HCT116 (cell line): ENCODE results near the gene HPS1. TPM values are rescaled to one million over a fixed set of nuclear protein-coding genes. Genes with fewer than 3 reads are reported as not detected.

Source experiments
- ATAC-seq: fragments of 200-7000 bp; cut with Tn5 transposase; 2 replicates; pipeline ENCODE4 v1.9.1; 2020; ENCODE audit warnings: mild to moderate bottlenecking, moderate library complexity
- BruUV-seq: library from RNA; stranded (reverse); fragments of 400-500 nt; replicated peaks from 2 replicates; lab custom pipeline; 2021; lab: Mats Ljungman, UMichigan
- CTCF ChIA-PET: fragments of 300-600 bp; sonication (Branson Sonifier 250); formaldehyde crosslinking; loops from one replicate; lab custom pipeline; 2021; ENCODE audit warnings: antibody characterized with exemption; lab: Charles Lee
- POLR2A ChIA-PET: fragments of 300-600, 350-600 bp; sonication (Branson Sonifier 250); formaldehyde crosslinking; loops from one replicate; lab custom pipeline; 2021; ENCODE audit warnings: antibody characterized with exemption; lab: Charles Lee
- RAD21 ChIA-PET, 2 experiments: fragments of 300-600 bp; sonication (Branson Sonifier 250); formaldehyde crosslinking; loops; one replicate each; lab custom pipeline; 2023; ENCODE audit warnings: low total read pairs in 2 of 2; ENCODE audit not compliant: uncharacterized antibody in 2 of 2, unreplicated experiment in 2 of 2, low non-redundant PET in 1 of 2; lab: Charles Lee
- DNase-seq: peaks from one replicate; pipeline ENCODE4 v3.0.0-alpha.2; 2010; ENCODE audit warnings: low read depth, low spot score
- H2AFZ ChIP-seq: fragments of 200-600 bp; shearing (Covaris generic), sonication (generic); 2 replicates; pipeline ENCODE4 v1.6.1; 2017; ENCODE audit warnings: low read depth, mixed run types, mixed read lengths, antibody characterized with exemption, low read length; ENCODE audit not compliant: poor library complexity, severe bottlenecking
- H3K27ac ChIP-seq: 2 replicates; pipeline ENCODE4 v1.5.1; 2012; ENCODE audit warnings: low read depth, low read length
- H3K27me3 ChIP-seq: fragments of 200-600 bp; sonication (generic); 2 replicates; pipeline ENCODE4 v1.6.1; 2016; ENCODE audit warnings: mixed run types, low read length, mixed read lengths; ENCODE audit not compliant: insufficient read depth
- H3K36me3 ChIP-seq, 2 experiments: fragments of 200-500 bp in 1 of 2; fragments of 200-600 bp in 1 of 2; sonication (Bioruptor generic) in 1 of 2; sonication (generic) in 1 of 2; 2 replicates each; pipeline versions ENCODE4 v1.5.1 to v1.6.1; 2014 to 2016; ENCODE audit warnings: low read length in 2 of 2, inconsistent platforms in 1 of 2, mixed read lengths in 1 of 2, mixed run types in 1 of 2; ENCODE audit not compliant: insufficient read depth in 2 of 2, control insufficient read depth in 1 of 2
- H3K4me1 ChIP-seq, 2 experiments: fragments of 200-600 bp in 1 of 2; sonication (generic) in 1 of 2; 2 replicates each; pipeline versions ENCODE4 v1.5.1 to v1.6.1; 2012 to 2017; ENCODE audit warnings: low read length in 2 of 2, inconsistent platforms in 1 of 2, mild to moderate bottlenecking in 1 of 2, mixed read lengths in 1 of 2, mixed run types in 1 of 2, moderate library complexity in 1 of 2; ENCODE audit not compliant: insufficient read depth in 2 of 2, control insufficient read depth in 1 of 2
- H3K4me2 ChIP-seq: fragments of 200-600 bp; sonication (generic); 2 replicates; pipeline ENCODE4 v1.6.1; 2017; ENCODE audit warnings: mixed run types, low read length, mixed read lengths
- H3K4me3 ChIP-seq, 2 experiments: fragments of 200-600 bp in 1 of 2; sonication (generic) in 1 of 2; replicated peaks in 1 of 2; 2 replicates each; pipeline ENCODE4 v1.5.1; 2011 to 2016; ENCODE audit warnings: low read length in 2 of 2, control low read depth in 1 of 2, low read depth in 1 of 2, mild to moderate bottlenecking in 1 of 2, mixed read lengths in 1 of 2, mixed run types in 1 of 2
- H3K79me2 ChIP-seq: fragments of 200-600 bp; sonication (generic); 2 replicates; pipeline ENCODE4 v1.6.1; 2017; ENCODE audit warnings: mild to moderate bottlenecking, mixed run types, low read length, moderate library complexity, mixed read lengths; ENCODE audit not compliant: insufficient read depth
- H3K9ac ChIP-seq: fragments of 200-600 bp; sonication (generic); 2 replicates; pipeline ENCODE4 v1.6.1; 2016; ENCODE audit warnings: low read length, mixed read lengths
- H3K9me2 ChIP-seq: fragments of 200-600 bp; sonication (generic), shearing (Covaris generic); 2 replicates; pipeline ENCODE4 v1.6.1; 2017; ENCODE audit warnings: mixed run types, mild to moderate bottlenecking, moderate library complexity; ENCODE audit not compliant: insufficient read depth
- H3K9me3 ChIP-seq, 2 experiments: fragments of 200-500 bp in 1 of 2; fragments of 200-600 bp in 1 of 2; sonication (Bioruptor generic) in 1 of 2; sonication (generic) in 1 of 2; 2 replicates each; pipeline ENCODE4 v1.6.1; 2014 to 2017; ENCODE audit warnings: low read length in 2 of 2, mixed read lengths in 2 of 2, inconsistent platforms in 1 of 2, low read depth in 1 of 2, mild to moderate bottlenecking in 1 of 2, mixed run types in 1 of 2, moderate library complexity in 1 of 2; ENCODE audit not compliant: control insufficient read depth in 1 of 2, insufficient read depth in 1 of 2
- H4K20me1 ChIP-seq: fragments of 200-600 bp; sonication (generic), shearing (Covaris generic); 2 replicates; pipeline ENCODE4 v1.6.1; 2017; ENCODE audit warnings: mixed run types, mild to moderate bottlenecking, moderate library complexity; ENCODE audit not compliant: insufficient read depth
- ATF3 ChIP-seq: IDR thresholded peaks from 2 replicates; pipeline ENCODE4 v1.6.1; 2012
- CTCF ChIP-seq, 3 experiments: fragments of 200-600 bp in 1 of 3; sonication (generic) in 1 of 3; IDR thresholded peaks in 2 of 3; conservative IDR thresholded peaks in 1 of 3; 2 replicates each; pipeline ENCODE4 v1.5.1; 2012 to 2017; ENCODE audit warnings: low read depth in 2 of 3, low read length in 2 of 3, antibody characterized with exemption in 1 of 3, borderline replicate concordance in 1 of 3, control low read depth in 1 of 3, mild to moderate bottlenecking in 1 of 3, mixed read lengths in 1 of 3, mixed run types in 1 of 3, moderate library complexity in 1 of 3; ENCODE audit not compliant: insufficient read depth in 1 of 3
- EGR1 ChIP-seq: IDR thresholded peaks from 2 replicates; pipeline ENCODE4 v1.6.1; 2012; ENCODE audit warnings: low read depth
- EZH2 ChIP-seq: fragments of 200-600 bp; sonication (generic); IDR thresholded peaks from 2 replicates; pipeline ENCODE4 v1.6.1; 2017; ENCODE audit warnings: antibody characterized with exemption, mixed run types
- EZH2phosphoT487 ChIP-seq: fragments of 200-600 bp; IDR thresholded peaks from 2 replicates; pipeline ENCODE4 v1.6.1; 2018; ENCODE audit warnings: antibody characterized with exemption, borderline replicate concordance
- FOSL1 ChIP-seq: IDR thresholded peaks from 2 replicates; pipeline ENCODE4 v1.6.1; 2012; ENCODE audit warnings: low read depth
- MAX ChIP-seq: IDR thresholded peaks from 2 replicates; pipeline ENCODE4 v1.6.1; 2012
- RAD21 ChIP-seq: IDR thresholded peaks from 2 replicates; pipeline ENCODE4 v1.6.1; 2012; ENCODE audit warnings: low read depth, mild to moderate bottlenecking
- SIN3A ChIP-seq: IDR thresholded peaks from 2 replicates; pipeline ENCODE4 v1.6.1; 2012; ENCODE audit warnings: low read depth
- YY1 ChIP-seq: IDR thresholded peaks from 2 replicates; pipeline ENCODE4 v1.6.1; 2011; ENCODE audit warnings: low read length, low read depth, moderate library complexity, mild to moderate bottlenecking; ENCODE audit not compliant: insufficient replicate concordance; ENCODE audit errors: extremely low read depth
- ZFX ChIP-seq: fragments of 450-650 bp; IDR thresholded peaks from 2 replicates; pipeline ENCODE4 v1.6.1; 2017
- intact Hi-C: fragments of 100-400 bp; cut with micrococcal nuclease; formaldehyde crosslinking; loops from 2 replicates; pipeline ENCODE4 v1.10.0; 2022
- total RNA-seq: library from RNA; stranded (reverse); gene quantifications from one replicate; pipeline ENCODE4 v1.2.1, GENCODE V29; 2021; ENCODE audit not compliant: unreplicated experiment

The HPS1 gene
- total RNA-seq, 1 experiment from 2014 or later, result 64.3 TPM

- no peak for TF ChIP-seq YY1
- TF ChIP-seq ZFX, result no peak
- TF ChIP-seq EZH2, result no peak
- no peak for TF ChIP-seq EGR1
- no peak for TF ChIP-seq EZH2phosphoT487
- TF ChIP-seq FOSL1, result no peak
- TF ChIP-seq RAD21, result no peak
- no peak for TF ChIP-seq ATF3
- no peak for TF ChIP-seq SIN3A
- no peak for TF ChIP-seq MAX
- TF ChIP-seq, all 23 proteins: peak for 0
These were observed 50.4 kb downstream of the HPS1 start (continued) for GRCh38 chr10:98396096-98397063.

GRCh38 chr10:98394851-98395440 lies 51.8 kb downstream of the HPS1 start:
- BruUV-seq, result no TSS peak
- Histone ChIP-seq H3K4me2 (no peak overlapping the region), H3K27ac (no peak overlapping the region), H3K9ac (no peak overlapping the region), H3K79me2 (no peaks in the 10 kb centered on the region), H3K9me3 (no peaks in the 10 kb centered on the region), H3K36me3 (no peaks in the 10 kb centered on the region), H3K4me3 (no peak overlapping the region), H4K20me1 (no peaks in the 10 kb centered on the region), H3K4me1 (no peaks in the 10 kb centered on the region), H2AFZ (no peak overlapping the region), H3K27me3 (no peaks in the 10 kb centered on the region), H3K9me2 (no peaks in the 10 kb centered on the region)
- TF ChIP-seq RAD21 (no peak), ATF3 (no peak), EZH2 (no peak), FOSL1 (no peak), YY1 (no peak), CTCF (IDR thresholded peaks at IDR 0.05 in 2 of 3, conservative IDR thresholded peaks at IDR 0.05 in 1 of 3; ENCODE audit: borderline replicate concordance in 1 of 3, insufficient read depth in 1 of 3, low read depth in 2 of 3, low read length in 2 of 3) (no peak)
- intact Hi-C loops, result no loop called here
- DNase-seq, result no peak
- ChIA-PET CTCF (no interaction called here), POLR2A (interaction anchor here (1.5 kb wide), 1 partner anchor 20 kb away, joined by 3 read pairs; the partner anchor contains the start of gene PYROXD2), RAD21 (no interaction called here)
- no peak for ATAC-seq
